RWPE1 (cell line): ENCODE data around the gene PAX5.

Experiments used
- CTCF ChIA-PET: fragments of 350-600 bp; sonication (Branson Sonifier 250); formaldehyde crosslinking; extraction: SDS; loops from one replicate; lab custom pipeline; 2021; lab: Yijun Ruan, JAX
- POLR2A ChIA-PET: fragments of 400-600 bp; formaldehyde crosslinking; extraction: SDS; loops from one replicate; lab custom pipeline; 2020; ENCODE audit warnings: antibody characterized with exemption; ENCODE audit not compliant: low non-redundant PET; lab: Yijun Ruan, JAX
- DNase-seq: peaks from one replicate; pipeline ENCODE4 v3.0.0; 2012; ENCODE audit warnings: low spot score
- H3K27ac ChIP-seq: fragments of 450-650 bp; 2 replicates; pipeline ENCODE4 v1.5.1; 2017
- CTCF ChIP-seq: fragments of 450-650 bp; conservative IDR thresholded peaks from 2 replicates; pipeline ENCODE4 v1.5.1; 2017; ENCODE audit warnings: low read depth, mild to moderate bottlenecking

PAX5 gene

DNA sequence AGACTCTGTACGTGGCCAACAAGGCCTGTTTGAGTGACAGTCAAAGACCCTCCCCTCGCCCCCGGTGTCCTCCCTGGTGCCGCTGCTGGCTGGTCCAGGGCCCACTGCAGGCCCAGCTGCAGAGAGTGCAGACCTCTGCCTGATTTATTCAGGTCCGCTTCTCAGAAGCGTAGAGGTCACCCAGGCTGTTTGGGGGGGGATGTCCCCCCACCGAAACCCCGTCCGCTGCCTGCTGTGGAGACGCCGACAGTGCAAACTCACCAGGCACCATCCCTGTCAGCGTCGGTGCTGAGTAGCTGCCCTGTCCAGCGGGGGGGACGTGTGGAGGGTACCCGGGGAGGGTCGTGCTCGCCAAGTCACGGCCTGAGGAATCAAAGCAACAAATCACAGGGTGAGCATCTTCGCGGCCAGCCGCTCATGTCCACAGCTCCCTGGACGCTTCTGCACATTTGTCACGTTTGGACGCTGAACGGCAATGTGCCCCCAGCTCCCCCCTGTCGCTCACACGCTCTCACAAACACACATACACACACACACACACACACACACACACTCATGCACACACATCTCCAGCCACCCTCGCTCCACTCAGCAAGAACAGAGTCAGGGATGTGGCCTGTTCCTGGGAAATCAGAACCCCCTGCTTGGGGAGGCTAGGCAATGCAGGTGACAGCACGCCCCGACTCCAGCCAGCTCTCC is 152.2 kb downstream of the PAX5 start:
- TF ChIP-seq CTCF: no peak
- no peak for DNase-seq
- H3K27ac ChIP-seq: no peak overlapping the region
- ChIA-PET POLR2A (no interaction called here), CTCF (interaction anchor here (0.6 kb wide), 1 partner anchor 326 kb away, joined by 3 read pairs; no protein-coding TSS in a partner anchor)

- CTCF ChIA-PET: no interaction called here
- no peak for DNase-seq
- no peak for TF ChIP-seq CTCF
- POLR2A ChIA-PET: no interaction called here
- no peak overlapping the region for H3K27ac ChIP-seq
These were observed 152.8 kb downstream of the PAX5 start for GRCh38 chr9:36881316-36881715.

DNA sequence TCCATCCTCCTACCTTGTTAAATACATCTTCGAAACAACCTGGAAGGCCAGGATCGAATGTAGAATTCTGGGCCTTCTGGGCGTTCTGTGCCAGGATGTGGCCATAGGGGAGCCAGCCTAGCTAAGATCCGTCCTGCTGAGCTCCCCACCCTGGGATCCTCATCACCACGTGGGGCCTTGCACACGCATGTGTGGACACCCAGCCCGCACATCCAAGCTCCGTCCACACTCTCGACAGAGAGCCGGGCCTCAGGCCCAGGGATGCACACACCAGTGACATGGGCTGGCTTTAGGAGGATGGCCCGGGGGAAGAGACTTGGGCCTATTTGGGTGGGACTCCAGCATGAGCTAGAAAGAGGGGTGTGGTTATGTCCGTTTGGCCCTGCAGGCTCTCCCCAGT is 154.0 kb downstream of the PAX5 start:
- ChIA-PET POLR2A (no interaction called here), CTCF (no interaction called here)
- H3K27ac ChIP-seq: no peak overlapping the region
- no peak for TF ChIP-seq CTCF
- DNase-seq: no peak

DNA sequence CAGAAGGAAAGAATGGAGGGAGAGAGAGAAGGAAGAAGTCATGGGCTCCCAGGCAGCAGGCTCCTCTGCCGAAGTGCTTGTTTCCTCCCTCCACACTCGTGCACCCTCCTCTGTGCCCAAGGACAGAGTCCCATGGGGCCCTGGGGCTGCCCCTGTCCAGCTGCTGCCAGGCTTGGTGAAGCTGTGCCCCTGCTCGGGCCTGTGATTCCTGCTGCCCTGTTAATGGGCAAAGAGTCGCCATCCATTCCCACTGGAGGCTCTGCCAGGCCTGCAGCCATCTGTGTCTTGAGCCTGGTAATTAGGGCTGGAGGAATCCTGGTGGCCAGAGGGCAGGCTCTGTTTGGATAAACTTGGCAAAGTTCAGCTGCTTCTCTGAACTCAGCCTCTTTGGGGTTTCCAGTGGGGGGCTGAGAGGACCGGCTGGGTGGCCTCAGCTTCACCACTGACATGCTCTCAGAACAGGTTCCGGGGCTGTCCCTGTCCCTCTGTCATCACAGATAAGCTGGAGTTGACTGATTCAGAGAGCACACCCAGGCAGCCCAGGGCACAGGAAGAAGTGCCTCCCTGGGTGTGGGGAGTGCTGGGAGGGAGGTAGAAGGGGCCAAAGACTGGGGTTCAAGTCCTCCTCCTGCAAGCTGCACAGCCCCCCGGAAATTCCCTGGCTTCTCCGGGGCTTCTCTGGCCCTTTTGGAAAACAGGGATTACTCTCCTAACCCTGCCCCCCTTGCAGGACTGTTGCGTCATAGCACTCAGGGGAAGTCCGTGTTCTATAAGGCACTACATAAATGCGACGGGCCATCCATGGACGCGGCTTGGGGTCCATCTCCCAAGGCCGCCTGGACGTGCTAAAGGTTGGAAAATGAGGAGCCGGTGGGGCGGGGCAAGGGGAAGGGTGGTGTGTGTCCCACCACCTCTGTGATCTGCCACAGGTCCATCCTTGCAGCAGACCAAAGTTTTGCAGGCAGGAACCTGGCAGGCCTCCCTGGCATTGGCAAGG is 154.8 kb downstream of the PAX5 start:
- no peak overlapping the region for H3K27ac ChIP-seq
- no peak for TF ChIP-seq CTCF
- POLR2A ChIA-PET: no interaction called here
- no peak for DNase-seq
- CTCF ChIA-PET: interaction anchor here (0.5 kb wide), 1 partner anchor 378 kb away, joined by 4 read pairs; no protein-coding TSS in a partner anchor

DNA sequence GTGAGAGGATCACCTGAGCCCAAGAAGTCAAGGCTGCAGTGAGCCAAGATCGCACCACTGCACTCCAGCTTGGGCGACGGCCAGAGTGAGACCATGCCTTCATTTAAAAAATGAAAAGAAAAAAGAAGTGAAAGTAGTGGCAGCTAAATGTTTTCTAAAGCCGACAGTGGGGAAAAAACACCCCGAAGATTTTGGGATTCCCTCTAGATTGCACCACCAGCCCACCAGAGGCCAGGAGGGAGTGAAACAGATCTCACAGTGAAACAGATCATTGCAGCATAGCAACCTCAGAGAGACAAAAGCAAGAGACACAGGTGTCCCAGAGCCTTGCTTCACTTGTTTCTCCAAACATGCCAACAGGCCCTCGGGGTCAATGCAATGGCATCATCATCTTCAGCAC is 156.8 kb downstream of the PAX5 start:
- POLR2A ChIA-PET: no interaction called here

More for the DNA sequence above, 156.8 kb downstream of the PAX5 start:
- H3K27ac ChIP-seq: no peak overlapping the region
- no peak for DNase-seq
- TF ChIP-seq CTCF: no peak
- CTCF ChIA-PET: interaction anchor here (0.7 kb wide), 1 partner anchor 189 kb away, joined by 4 read pairs; no protein-coding TSS in a partner anchor
